Measurements from ENCODE around the gene SCN1B. TPM values are rescaled to one million over a fixed set of nuclear protein-coding genes. Genes with fewer than 3 reads are reported as not detected.

SCN1B gene
- total RNA-seq (2022; extraction: Qiagen RNA extraction; ENCODE audit: low read depth), result 9.6 to 19.7 TPM (median 15.9 TPM) in 5 replicates

DNA sequence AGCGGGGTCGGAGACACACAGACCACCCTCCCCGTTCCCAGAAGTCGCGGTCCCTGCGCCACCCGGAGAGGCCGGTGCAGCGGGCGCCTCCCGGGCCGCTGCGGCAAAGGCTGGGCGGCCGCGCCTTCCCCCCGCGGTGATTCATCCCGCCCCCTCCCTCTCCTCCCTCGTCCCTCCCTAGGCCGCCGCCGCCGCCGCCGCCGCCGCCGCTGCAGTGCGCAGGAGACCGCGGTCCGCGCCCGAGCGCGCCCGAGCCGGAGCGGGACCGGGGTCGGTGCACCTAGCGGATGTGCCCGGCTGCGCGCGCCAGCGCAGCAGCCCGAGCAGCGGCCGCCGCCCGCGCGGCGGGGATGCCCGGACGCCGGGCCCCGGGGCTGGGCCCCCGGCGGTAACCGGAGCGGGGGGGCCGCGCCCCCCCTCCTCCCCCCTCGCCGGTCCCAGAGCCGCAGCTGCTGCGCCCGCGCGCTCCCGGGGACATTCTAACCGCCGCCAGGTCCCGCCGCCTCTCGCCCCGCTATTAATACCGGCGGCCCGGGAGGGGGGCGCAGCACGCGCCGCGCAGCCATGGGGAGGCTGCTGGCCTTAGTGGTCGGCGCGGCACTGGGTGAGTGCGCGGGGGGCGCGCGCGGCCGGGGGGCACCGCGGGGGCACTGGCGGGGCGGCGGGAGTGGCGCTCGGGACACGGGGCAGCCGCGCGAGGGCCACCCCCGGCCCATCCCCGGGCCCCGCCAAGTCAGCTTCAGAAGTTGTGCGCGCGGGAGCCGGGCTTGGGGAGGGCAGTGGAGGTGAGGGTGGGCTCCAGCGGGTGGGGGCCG is at the start of gene SCN1B:
Gene SCN1B (plus strand): TSS at position 214 of the 815 bp plus-strand sequence. CDS start 351 bp downstream, at position 565.

DNA sequence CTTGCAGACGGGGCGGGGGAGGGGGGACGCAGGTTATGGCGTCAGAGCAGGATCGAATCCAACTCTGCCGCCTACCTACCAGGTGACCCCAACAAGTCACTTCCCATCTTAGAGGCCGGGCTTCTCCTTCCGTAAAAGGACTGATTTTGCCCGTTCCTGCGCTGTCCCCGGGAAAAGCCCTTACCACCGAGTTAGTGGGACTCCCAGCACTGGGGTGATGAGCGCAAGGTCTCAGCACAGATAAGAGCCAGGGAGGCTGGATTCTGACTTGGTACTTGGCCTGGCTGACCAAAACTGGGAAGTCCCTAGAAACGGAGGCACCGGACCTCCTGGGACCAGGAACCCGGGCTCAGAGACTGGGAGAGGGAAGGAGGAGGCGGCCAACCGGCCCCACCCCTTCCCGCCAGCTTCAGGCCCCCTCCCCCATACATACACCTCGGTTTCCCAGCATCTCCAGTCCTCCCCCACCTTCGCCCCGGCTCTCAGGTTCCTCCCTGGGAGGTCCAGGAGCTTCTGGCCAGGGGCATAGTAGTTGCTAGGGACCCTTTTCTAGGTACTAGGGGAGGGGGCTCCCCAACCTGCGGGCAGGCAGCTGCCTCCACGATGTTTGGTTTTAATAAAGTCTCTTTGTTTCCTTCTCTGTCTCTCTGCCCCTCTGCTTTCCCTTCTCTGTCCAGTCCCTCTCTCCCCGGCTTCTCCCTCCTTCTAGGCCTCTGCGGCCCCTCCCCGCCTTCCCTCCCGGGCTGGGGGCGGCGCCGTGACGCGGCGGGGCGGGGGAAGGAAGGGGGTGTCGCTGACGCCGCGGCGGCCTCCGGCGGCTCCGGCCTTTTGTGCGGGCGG is 30.6 kb upstream of the SCN1B start, which contains the start of gene GRAMD1A:
Gene GRAMD1A (plus strand): TSS at position 826 of the 840 bp plus-strand sequence. CDS start 156 bp downstream, outside the sequence.

DNA sequence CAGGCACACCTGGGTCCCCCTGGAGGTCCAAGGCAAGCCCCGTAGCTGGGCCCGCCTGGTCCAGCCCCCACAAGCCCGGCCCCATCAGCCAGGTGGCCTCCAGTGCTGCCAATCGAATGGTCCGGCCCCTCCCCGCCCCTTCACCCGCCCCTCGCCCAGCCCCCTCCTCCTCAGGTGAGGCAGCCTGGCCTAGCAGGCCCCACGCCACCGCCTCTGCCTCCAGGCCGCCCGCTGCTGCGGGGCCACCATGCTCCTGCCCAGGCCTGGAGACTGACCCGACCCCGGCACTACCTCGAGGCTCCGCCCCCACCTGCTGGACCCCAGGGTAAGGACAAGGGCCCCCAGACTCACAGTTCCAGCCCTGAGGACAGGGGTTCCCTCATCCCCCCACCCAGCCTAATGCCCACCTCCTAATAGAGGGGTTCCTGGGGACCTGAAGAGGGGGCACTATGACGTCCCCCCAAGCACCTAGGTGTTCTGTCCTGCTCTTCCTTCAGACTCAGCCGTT is 11.3 kb downstream of the SCN1B start, which contains the start of gene HPN:
Gene HPN (plus strand): TSS at position 174 of the 508 bp plus-strand sequence. CDS start 786 bp downstream, outside the sequence.

Other genes starting within 250 kb of the SCN1B start
- gene ZNF30, start 103.6 kb upstream of the SCN1B start, total RNA-seq (2022; extraction: Qiagen RNA extraction; ENCODE audit: low read depth), result 4.4 to 6.1 TPM (median 5.5 TPM) in 5 replicates
- gene ZNF792, start 66.2 kb upstream of the SCN1B start, total RNA-seq (2022; extraction: Qiagen RNA extraction; ENCODE audit: low read depth), result 1.8 to 1.9 TPM (median 1.9 TPM) in 5 replicates
- 110 to 142 TPM (median 131 TPM) in 5 replicates for gene GRAMD1A, start 30.1 kb upstream of the SCN1B start, total RNA-seq (2022; extraction: Qiagen RNA extraction; ENCODE audit: low read depth)
- 0.10 to 0.34 TPM (median 0.24 TPM) in 5 replicates for gene HPN, start 11.3 kb downstream of the SCN1B start, total RNA-seq (2022; extraction: Qiagen RNA extraction; ENCODE audit: low read depth)
- 0.21 to 0.57 TPM (median 0.28 TPM) in 3 of 5 replicates, not detected in the others for gene FXYD3, start 85.4 kb downstream of the SCN1B start, total RNA-seq (2022; extraction: Qiagen RNA extraction; ENCODE audit: low read depth)
- 0.06 to 0.21 TPM (median 0.16 TPM) in 5 replicates for gene LGI4, start 104.6 kb downstream of the SCN1B start, total RNA-seq (2022; extraction: Qiagen RNA extraction; ENCODE audit: low read depth)
- gene FXYD1, start 108.4 kb downstream of the SCN1B start, total RNA-seq (2022; extraction: Qiagen RNA extraction; ENCODE audit: low read depth), result 0.37 TPM in 1 of 5 replicates, not detected in the others
- 0.22 to 0.33 TPM (median 0.30 TPM) in 4 of 5 replicates, not detected in the other for gene FXYD7, start 112.8 kb downstream of the SCN1B start, total RNA-seq (2022; extraction: Qiagen RNA extraction; ENCODE audit: low read depth)
- gene FXYD5, start 124.3 kb downstream of the SCN1B start, total RNA-seq (2022; extraction: Qiagen RNA extraction; ENCODE audit: low read depth), result 190 to 236 TPM (median 225 TPM) in 5 replicates
- not detected in 5 replicates for gene FAM187B, start 198.3 kb downstream of the SCN1B start, total RNA-seq (2022; extraction: Qiagen RNA extraction; ENCODE audit: low read depth)
- gene LSR, start 218.5 kb downstream of the SCN1B start, total RNA-seq (2022; extraction: Qiagen RNA extraction; ENCODE audit: low read depth), result 6.4 to 11.6 TPM (median 10.4 TPM) in 5 replicates
- gene USF2, start 238.5 kb downstream of the SCN1B start, total RNA-seq (2022; extraction: Qiagen RNA extraction; ENCODE audit: low read depth), result 129 to 163 TPM (median 162 TPM) in 5 replicates

Data from A549 treated with RU486 at 1 μM for 4 hours (cell line).